ENCODE measurements around the gene SLC35F6. TPM values are rescaled to one million over a fixed set of nuclear protein-coding genes. Genes with fewer than 3 reads are reported as not detected.

SLC35F6 gene
- total RNA-seq, 3 donors from 2014 or later (not counting 1 experiment from before 2014, with no cell fraction given), result 30.0 to 35.6 (median 30.4) TPM

DNA sequence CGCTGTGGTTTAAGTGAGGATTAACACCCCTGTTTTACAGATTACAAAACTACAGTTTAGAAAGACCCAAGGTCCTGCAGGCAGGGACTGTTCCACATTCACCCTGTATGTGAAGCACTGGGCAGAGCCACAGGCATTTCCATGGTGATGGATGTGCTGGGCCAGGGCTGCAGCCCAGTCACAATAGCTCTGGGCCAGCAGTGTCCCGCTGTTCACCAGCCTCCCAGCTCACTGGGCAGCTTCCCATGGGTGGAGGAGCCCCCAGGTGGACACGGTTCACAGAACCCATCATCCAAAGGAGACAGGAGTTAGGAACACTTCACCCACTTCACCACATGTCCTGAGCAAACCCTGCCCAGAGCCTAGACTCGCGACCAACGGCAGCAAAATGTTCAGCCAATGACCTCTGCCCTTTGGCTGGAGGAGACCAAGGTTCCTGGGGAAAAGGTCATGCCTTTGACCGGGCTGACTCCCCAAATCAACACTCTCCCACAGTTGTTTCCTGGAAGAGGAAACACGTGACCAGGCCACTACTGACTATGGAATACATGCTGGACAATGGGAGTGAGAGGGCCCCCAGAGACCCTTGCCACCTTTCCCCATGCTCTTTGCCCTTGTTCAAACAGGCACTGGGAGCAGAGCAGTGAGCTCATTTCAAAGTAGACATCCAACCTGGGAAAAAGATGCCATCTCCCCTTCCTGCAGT lies 28.0 kb upstream of the SLC35F6 start:
- no peak overlapping the region for H3K4me3 ChIP-seq (ENCODE audit: low read length)
- H3K4me1 ChIP-seq (ENCODE audit: control insufficient read depth, insufficient read depth, low read length), result peaks cover 21% of the 10 kb centered on the region
- Mint-ChIP-seq H3K4me1 (peaks cover 22 to 23% of the 10 kb centered on the region in 2 donors), H3K4me3 (no peak overlapping the region), H3K9me3 (no peaks in the 10 kb centered on the region), H3K36me3 (no peaks in the 10 kb centered on the region), H3K27me3 (ENCODE audit: low read depth in 2 of 2) (peaks cover 9 to 19% of the 10 kb centered on the region in 2 donors), H3K27ac (no peak overlapping the region)
- TF ChIP-seq, protein P1, sequence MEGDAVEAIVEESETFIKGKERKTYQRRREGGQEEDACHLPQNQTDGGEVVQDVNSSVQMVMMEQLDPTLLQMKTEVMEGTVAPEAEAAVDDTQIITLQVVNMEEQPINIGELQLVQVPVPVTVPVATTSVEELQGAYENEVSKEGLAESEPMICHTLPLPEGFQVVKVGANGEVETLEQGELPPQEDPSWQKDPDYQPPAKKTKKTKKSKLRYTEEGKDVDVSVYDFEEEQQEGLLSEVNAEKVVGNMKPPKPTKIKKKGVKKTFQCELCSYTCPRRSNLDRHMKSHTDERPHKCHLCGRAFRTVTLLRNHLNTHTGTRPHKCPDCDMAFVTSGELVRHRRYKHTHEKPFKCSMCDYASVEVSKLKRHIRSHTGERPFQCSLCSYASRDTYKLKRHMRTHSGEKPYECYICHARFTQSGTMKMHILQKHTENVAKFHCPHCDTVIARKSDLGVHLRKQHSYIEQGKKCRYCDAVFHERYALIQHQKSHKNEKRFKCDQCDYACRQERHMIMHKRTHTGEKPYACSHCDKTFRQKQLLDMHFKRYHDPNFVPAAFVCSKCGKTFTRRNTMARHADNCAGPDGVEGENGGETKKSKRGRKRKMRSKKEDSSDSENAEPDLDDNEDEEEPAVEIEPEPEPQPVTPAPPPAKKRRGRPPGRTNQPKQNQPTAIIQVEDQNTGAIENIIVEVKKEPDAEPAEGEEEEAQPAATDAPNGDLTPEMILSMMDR (IDR thresholded peaks at IDR 0.05), result no peak
- no peaks in the 10 kb centered on the region for H3K36me3 ChIP-seq (ENCODE audit: control insufficient read depth, insufficient read depth, low read length)
- intact Hi-C loops (cut with micrococcal nuclease), result no loop called here
- peak; percentile 64 to 75 (median 72) for ATAC-seq
- H3K9me3 ChIP-seq (ENCODE audit: control insufficient read depth, insufficient read depth, low read length), result no peaks in the 10 kb centered on the region
- H3K27ac ChIP-seq (ENCODE audit: low read length), result no peak overlapping the region
- no peak for DNase-seq
- 69% methylated on average over 8 of the region's 8 CpGs for WGBS (ENCODE audit: insufficient coverage)
- H3K27me3 ChIP-seq (ENCODE audit: control insufficient read depth, insufficient read depth, low read length), result peaks cover 6% of the 10 kb centered on the region

DNA sequence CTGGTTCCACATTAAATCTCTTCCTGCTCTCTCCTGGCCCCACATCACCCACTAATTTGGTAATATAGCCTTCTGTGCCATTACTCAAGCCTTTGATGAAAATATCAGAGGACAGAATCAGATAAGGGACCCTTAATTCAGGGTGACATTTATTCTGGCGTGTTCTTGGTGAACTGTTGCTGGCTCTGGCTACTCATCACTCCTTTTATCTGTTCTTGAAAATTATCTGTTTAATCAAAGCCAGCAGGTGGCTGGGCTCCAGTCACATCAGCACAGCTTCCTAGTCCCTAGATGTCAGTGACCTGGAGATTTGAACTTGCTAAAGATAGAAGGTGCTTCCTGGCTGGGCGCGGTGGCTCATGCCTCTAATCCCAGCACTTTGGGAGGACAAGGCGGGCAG lies 26.9 kb upstream of the SLC35F6 start:
- intact Hi-C loops (cut with micrococcal nuclease), result no loop called here
- TF ChIP-seq, protein P1 (IDR thresholded peaks at IDR 0.05), result no peak
- H3K9me3 ChIP-seq (ENCODE audit: control insufficient read depth, insufficient read depth, low read length), result no peaks in the 10 kb centered on the region
- no peak overlapping the region for H3K27ac ChIP-seq (ENCODE audit: low read length)
- peaks cover 30 to 32% of the 10 kb centered on the region in 2 donors for H3K4me1 Mint-ChIP-seq
- no peaks in the 10 kb centered on the region for H3K9me3 Mint-ChIP-seq
- no peak overlapping the region for H3K4me3 Mint-ChIP-seq
- 90% methylated on average over 4 of the region's 4 CpGs for WGBS (ENCODE audit: insufficient coverage)
- no peak overlapping the region for H3K4me3 ChIP-seq (ENCODE audit: low read length)
- ATAC-seq (no peak), DNase-seq (no peak)
- peaks cover 33% of the 10 kb centered on the region for H3K4me1 ChIP-seq (ENCODE audit: control insufficient read depth, insufficient read depth, low read length)
- H3K36me3 Mint-ChIP-seq, result no peaks in the 10 kb centered on the region
- H3K27me3 ChIP-seq (ENCODE audit: control insufficient read depth, insufficient read depth, low read length), result peaks cover 6% of the 10 kb centered on the region
- H3K36me3 ChIP-seq (ENCODE audit: control insufficient read depth, insufficient read depth, low read length), result no peaks in the 10 kb centered on the region
- no peak overlapping the region for H3K27ac Mint-ChIP-seq
- H3K27me3 Mint-ChIP-seq (ENCODE audit: low read depth in 2 of 2), result peaks cover 12% of the 10 kb centered on the region in 2 donors

DNA sequence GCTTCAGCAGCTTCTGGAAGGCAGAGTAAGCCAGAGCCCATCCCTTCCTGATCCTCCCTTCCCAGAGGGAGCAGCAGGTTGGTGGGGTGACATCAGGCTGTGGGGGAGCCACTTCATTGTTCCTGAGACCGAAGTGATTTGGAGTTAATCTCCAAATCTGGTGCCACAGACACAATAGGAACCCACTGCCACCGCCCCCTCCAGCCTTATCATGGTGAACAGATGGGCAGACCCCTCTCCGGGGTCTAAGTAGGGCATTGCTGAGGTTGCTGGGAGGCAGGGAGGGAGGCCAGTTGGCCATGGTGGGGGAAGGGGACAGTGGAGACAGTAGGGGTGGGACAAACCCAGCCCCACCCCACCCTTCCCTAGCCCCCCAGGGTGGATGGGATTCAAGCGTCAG lies 25.6 kb upstream of the SLC35F6 start:
- DNase-seq (no peak), ATAC-seq (no peak)
- Mint-ChIP-seq H3K27ac (no peak overlapping the region), H3K9me3 (no peaks in the 10 kb centered on the region), H3K27me3 (ENCODE audit: low read depth in 2 of 2) (peaks cover 2 to 9% of the 10 kb centered on the region in 2 donors), H3K4me3 (no peak overlapping the region), H3K4me1 (peaks cover 30 to 32% of the 10 kb centered on the region in 2 donors), H3K36me3 (no peaks in the 10 kb centered on the region)
- Histone ChIP-seq H3K4me1 (ENCODE audit: control insufficient read depth, insufficient read depth, low read length) (peaks cover 33% of the 10 kb centered on the region), H3K27me3 (ENCODE audit: control insufficient read depth, insufficient read depth, low read length) (peaks cover 6% of the 10 kb centered on the region), H3K9me3 (ENCODE audit: control insufficient read depth, insufficient read depth, low read length) (no peaks in the 10 kb centered on the region), H3K4me3 (ENCODE audit: low read length) (no peak overlapping the region), H3K27ac (ENCODE audit: low read length) (no peak overlapping the region), H3K36me3 (ENCODE audit: control insufficient read depth, insufficient read depth, low read length) (no peaks in the 10 kb centered on the region)
- intact Hi-C loops (cut with micrococcal nuclease), result no loop called here
- WGBS (ENCODE audit: insufficient coverage), result 60% methylated on average over 4 of the region's 4 CpGs
- TF ChIP-seq, protein P1 (IDR thresholded peaks at IDR 0.05), result no peak

DNA sequence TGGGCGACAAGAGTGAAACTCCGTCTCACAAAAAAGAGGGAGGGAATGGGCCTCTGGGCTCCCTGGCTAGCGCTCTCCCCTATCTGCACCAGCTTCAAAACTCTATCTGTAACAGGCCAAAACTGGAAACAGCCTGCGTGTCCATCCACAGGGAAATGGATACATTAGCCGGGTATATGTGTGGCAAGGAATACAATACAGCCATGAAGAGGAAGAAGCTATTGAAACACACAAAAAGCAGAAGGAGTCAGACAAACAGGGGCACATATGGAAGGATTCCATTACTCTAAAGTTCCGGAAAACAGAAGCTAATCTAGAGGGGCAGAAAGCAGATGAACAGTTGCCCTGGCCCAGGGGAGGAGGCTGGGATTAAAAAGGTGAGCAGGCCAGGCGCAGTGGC lies 24.6 kb upstream of the SLC35F6 start:
- Mint-ChIP-seq H3K36me3 (no peaks in the 10 kb centered on the region), H3K4me1 (peaks cover 30 to 32% of the 10 kb centered on the region in 2 donors), H3K4me3 (no peak overlapping the region), H3K27me3 (ENCODE audit: low read depth in 2 of 2) (peaks cover 0 to 8% of the 10 kb centered on the region in 2 donors), H3K9me3 (no peaks in the 10 kb centered on the region), H3K27ac (no peak overlapping the region)
- peaks cover 6% of the 10 kb centered on the region for H3K27me3 ChIP-seq (ENCODE audit: control insufficient read depth, insufficient read depth, low read length)
- intact Hi-C loops (cut with micrococcal nuclease), result no loop called here
- ATAC-seq (no peak), DNase-seq (no peak)
- H3K9me3 ChIP-seq (ENCODE audit: control insufficient read depth, insufficient read depth, low read length), result no peaks in the 10 kb centered on the region
- TF ChIP-seq, protein P1 (IDR thresholded peaks at IDR 0.05), result no peak
- H3K27ac ChIP-seq (ENCODE audit: low read length), result no peak overlapping the region
- peaks cover 33% of the 10 kb centered on the region for H3K4me1 ChIP-seq (ENCODE audit: control insufficient read depth, insufficient read depth, low read length)
- H3K4me3 ChIP-seq (ENCODE audit: low read length), result no peak overlapping the region
- H3K36me3 ChIP-seq (ENCODE audit: control insufficient read depth, insufficient read depth, low read length), result no peaks in the 10 kb centered on the region
- whole genome bisulfite sequencing (ENCODE audit: insufficient coverage), result 95% methylated on average over 5 of the region's 7 CpGs
